Pancreas (tissue), 10 donors: Measurements from ENCODE around the gene CSNK1G1. TPM values are rescaled to one million over a fixed set of nuclear protein-coding genes. Genes with fewer than 3 reads are reported as not detected.

Source experiments
- ATAC-seq, 4 donors: fragments of 200-7000 bp; cut with Tn5 transposase; one replicate each; pipeline versions ENCODE4 v1.8.0 to v1.9.1; 2020; ENCODE audit warnings: mild to moderate bottlenecking in 4 of 4, moderate library complexity in 4 of 4
- DNase-seq, 6 donors: peaks; one replicate each; pipeline ENCODE4 v3.0.0-alpha.2; 2020
- FAIRE-seq: peaks from 2 replicates; lab custom pipeline; 2012; peaks lifted over from hg19 to GRCh38; lab: Jason Lieb, UNC
- H3K27ac ChIP-seq, 4 donors: fragments of 200-600 bp; sonication (generic); 1 replicate in 3 of 4; 2 replicates in 1 of 4; pipeline versions ENCODE4 v1.5.0 to v1.8.0; 2020
- H3K27me3 ChIP-seq, 4 donors: fragments of 200-600 bp; one replicate each; pipeline ENCODE4 v1.8.0; 2021
- H3K36me3 ChIP-seq, 3 donors: fragments of 200-600 bp; sonication (generic) in 1 of 3; one replicate each; pipeline versions ENCODE4 v1.5.0 to v1.8.0; 2020 to 2021
- H3K4me1 ChIP-seq, 3 donors: fragments of 200-600 bp; one replicate each; pipeline ENCODE4 v1.8.0; 2021
- H3K4me3 ChIP-seq, 4 donors: fragments of 200-600 bp; sonication (generic) in 2 of 4; one replicate each; pipeline versions ENCODE4 v1.5.0 to v1.8.0; 2020 to 2021
- H3K9me3 ChIP-seq, 4 donors: fragments of 200-600 bp; one replicate each; pipeline ENCODE4 v1.8.0; 2021
- WGBS, 2 donors: extraction: QIAGEN DNeasy Blood & Tissue Kit; methylation state at CpG; one replicate each; pipeline ENCODE4 v1.1.7; 2013; 5-methylcytosine and 5-hydroxymethylcytosine counted together
- intact Hi-C, 3 donors: fragments of 100-400 bp; cut with DNase I; formaldehyde crosslinking; loops; one replicate each; pipeline versions ENCODE4 v1.11.1 to v1.14.2; 2022
- polyA plus RNA-seq, 2 donors: library from polyadenylated mRNA; stranded (reverse); fragments of 200-250 nt; gene quantifications; one replicate each; pipeline ENCODE4 v1.2.3, GENCODE V29; 2013
- total RNA-seq, 6 donors: library from RNA; stranded (reverse); fragmentation: NEBNext Ultra II Directional in 4 of 6; extraction: Animal tissue kit (Norgen Biotek cat#: 25700) in 4 of 6; gene quantifications; one replicate each; pipeline versions ENCODE4 v1.2.1 to v1.2.4, GENCODE V29; 2021 to 2023
- TF ChIP-seq, protein P1 (sequence below), 4 donors: fragments of 200-600 bp; sonication (generic) in 3 of 4; IDR thresholded peaks; one replicate each; pipeline versions ENCODE4 v1.5.0 to v1.8.0; 2021; ENCODE audit warnings: antibody characterized with exemption in 4 of 4
- donor health status: healthy with polysubstance abuse.
- donor health status: DM: no; HTN: no; CAD: no; lungs with moderate emphysema.
- donor health status: DM: no; HTN: no; CAD: no.
- donor health status: control.
- donor health status: control.
- donor health status: Bipolar disorder and iron deficiency.
- donor health status: DM: yes; HTN: yes; CAD: no.
- donor health status: DM: no; HTN: no; CAD: no.
- donor health status: DM: no; HTN: no; CAD: no.
- donor health status: DM: yes; HTN: yes; CAD: no.

CSNK1G1 gene
- total and polyA plus RNA-seq, 8 donors: 2.4 to 12.1 (median 7.0) TPM

DNA sequence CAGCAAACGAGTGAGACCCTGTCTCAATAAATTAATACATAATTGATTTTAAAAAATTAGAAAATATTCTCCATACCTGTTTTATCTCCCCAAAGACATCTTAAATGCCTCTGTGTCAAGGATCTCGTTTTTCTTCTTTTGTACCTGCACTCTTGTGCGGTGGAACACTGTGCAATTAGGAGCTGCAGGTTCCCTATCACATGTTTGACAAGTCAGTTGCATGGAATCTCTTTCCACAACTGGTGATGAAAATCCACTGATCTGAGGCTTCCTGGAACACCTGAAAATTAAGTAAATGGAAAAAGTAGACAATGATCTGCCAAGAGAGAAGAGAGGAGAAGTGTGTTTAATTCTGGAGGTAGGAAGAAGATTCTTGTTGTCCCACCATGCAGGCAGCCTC, 207.4 kb downstream of the CSNK1G1 start:
- H3K27me3 ChIP-seq: no peaks in the 10 kb centered on the region
- FAIRE-seq (no peak), DNase-seq (no peak), ATAC-seq (no peak)
- TF ChIP-seq, protein P1, sequence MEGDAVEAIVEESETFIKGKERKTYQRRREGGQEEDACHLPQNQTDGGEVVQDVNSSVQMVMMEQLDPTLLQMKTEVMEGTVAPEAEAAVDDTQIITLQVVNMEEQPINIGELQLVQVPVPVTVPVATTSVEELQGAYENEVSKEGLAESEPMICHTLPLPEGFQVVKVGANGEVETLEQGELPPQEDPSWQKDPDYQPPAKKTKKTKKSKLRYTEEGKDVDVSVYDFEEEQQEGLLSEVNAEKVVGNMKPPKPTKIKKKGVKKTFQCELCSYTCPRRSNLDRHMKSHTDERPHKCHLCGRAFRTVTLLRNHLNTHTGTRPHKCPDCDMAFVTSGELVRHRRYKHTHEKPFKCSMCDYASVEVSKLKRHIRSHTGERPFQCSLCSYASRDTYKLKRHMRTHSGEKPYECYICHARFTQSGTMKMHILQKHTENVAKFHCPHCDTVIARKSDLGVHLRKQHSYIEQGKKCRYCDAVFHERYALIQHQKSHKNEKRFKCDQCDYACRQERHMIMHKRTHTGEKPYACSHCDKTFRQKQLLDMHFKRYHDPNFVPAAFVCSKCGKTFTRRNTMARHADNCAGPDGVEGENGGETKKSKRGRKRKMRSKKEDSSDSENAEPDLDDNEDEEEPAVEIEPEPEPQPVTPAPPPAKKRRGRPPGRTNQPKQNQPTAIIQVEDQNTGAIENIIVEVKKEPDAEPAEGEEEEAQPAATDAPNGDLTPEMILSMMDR (IDR thresholded peaks at IDR 0.05): no peak
- no peak overlapping the region for H3K4me3 ChIP-seq
- peaks cover 0 to 11% (median 4%) of the 10 kb centered on the region in 3 donors for H3K4me1 ChIP-seq
- no peaks in the 10 kb centered on the region for H3K9me3 ChIP-seq
- WGBS, 2 donors: 68 to 77% methylated on average over 3 of the region's 3 CpGs
- H3K36me3 ChIP-seq: peaks cover 0 to 8% (median 0%) of the 10 kb centered on the region in 3 donors
- intact Hi-C loops: no loop called here
- no peak overlapping the region for H3K27ac ChIP-seq

DNA sequence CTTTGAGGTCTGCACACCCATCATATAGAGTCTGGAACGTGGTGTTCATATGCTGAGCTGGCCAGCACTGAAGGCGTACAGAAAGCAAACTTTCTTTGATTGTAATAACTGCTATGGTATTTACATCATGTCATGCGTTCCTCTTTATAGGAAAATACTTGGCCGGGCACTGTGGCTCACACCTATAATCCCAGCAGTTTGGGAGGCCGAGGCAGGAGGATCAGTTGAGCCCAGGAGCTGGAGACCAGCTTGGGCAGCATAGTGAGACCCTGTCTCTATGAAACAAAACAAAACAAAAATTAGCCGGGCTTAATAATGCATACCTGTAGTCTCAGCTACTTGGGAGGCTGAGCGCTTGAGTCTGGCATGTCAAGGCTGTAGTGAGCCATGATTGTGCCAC, 207.8 kb downstream of the CSNK1G1 start:
- H3K36me3 ChIP-seq: peaks cover 0 to 9% (median 0%) of the 10 kb centered on the region in 3 donors
- H3K27ac ChIP-seq: no peak overlapping the region
- DNase-seq (no peak), FAIRE-seq (no peak), ATAC-seq (no peak)
- no peaks in the 10 kb centered on the region for H3K9me3 ChIP-seq
- intact Hi-C loops: no loop called here
- H3K4me1 ChIP-seq: peaks cover 0 to 9% (median 4%) of the 10 kb centered on the region in 3 donors
- WGBS, 2 donors: 76 to 84% methylated on average over 7 of the region's 7 CpGs
- H3K4me3 ChIP-seq: no peak overlapping the region
- no peaks in the 10 kb centered on the region for H3K27me3 ChIP-seq
- TF ChIP-seq, protein P1 (IDR thresholded peaks at IDR 0.05): no peak

DNA sequence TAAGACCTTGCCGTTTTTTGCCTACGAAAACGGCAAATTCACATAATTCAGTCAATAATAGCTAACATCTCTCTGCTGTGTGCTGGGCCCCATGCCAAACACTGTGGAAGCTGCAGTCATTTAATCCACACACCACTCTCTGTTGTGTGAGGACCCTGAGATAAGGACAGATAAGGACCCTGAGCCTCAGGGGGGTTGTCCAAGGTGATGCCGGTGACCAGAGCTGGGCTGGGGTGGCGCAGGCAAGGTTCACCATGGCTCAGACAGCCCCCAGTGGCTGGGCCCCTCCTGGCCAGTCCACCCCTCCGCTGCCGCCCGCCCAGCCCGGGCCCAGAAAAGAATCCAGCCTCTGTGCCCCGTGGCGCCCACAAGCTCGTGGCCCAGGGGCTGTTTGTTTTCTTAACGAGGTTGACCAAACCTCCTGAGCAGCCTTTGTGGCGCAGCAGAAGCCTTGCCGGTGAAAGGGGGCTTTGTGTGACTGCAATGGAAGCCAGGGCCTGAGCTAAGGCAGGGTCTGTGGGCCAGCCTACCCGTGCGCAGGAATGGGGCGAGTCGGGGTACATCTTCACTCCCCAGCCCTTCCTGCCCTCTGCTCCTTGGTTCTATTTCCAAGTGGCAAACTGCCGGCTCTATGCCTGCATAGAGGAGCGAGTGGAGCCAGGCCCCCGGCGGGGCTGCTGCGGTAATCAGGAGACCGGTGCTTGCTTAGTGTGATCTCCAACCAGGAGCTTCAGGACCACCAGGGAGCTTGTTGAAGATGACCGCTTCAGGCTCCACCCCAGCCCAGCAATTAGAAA, 208.9 kb downstream of the CSNK1G1 start:
- H3K9me3 ChIP-seq: no peaks in the 10 kb centered on the region
- H3K36me3 ChIP-seq: peaks cover 0 to 9% (median 0%) of the 10 kb centered on the region in 3 donors
- H3K4me3 ChIP-seq: no peak overlapping the region
- no peaks in the 10 kb centered on the region for H3K27me3 ChIP-seq
- 75 to 79% methylated on average over 26 of the region's 26 CpGs for WGBS, 2 donors
- TF ChIP-seq, protein P1 (IDR thresholded peaks at IDR 0.05): no peak
- intact Hi-C loops: no loop called here
- ATAC-seq: no peak
- no peak overlapping the region for H3K27ac ChIP-seq
- H3K4me1 ChIP-seq: peaks cover 0 to under 1% (median 0%) of the 10 kb centered on the region in 3 donors
- DNase-seq: no peak
- FAIRE-seq: no peak

DNA sequence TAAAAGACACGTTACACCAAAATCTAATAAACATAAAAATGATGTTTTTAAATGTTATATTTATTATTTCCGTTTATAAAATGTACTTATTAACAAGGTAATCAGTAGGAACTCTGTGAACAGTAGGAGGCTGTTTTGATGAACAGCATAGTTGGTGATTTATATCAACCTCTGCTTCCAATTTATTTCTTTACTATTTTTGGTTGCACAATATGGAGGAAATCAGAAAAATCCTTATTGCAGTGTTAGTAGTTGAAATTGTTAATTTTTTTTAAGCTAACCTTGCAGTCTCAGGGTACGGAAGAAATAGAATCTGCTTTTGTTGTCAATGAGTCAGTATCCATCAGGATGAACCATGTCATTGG, 209.5 kb downstream of the CSNK1G1 start:
- TF ChIP-seq, protein P1 (IDR thresholded peaks at IDR 0.05): no peak

DNA sequence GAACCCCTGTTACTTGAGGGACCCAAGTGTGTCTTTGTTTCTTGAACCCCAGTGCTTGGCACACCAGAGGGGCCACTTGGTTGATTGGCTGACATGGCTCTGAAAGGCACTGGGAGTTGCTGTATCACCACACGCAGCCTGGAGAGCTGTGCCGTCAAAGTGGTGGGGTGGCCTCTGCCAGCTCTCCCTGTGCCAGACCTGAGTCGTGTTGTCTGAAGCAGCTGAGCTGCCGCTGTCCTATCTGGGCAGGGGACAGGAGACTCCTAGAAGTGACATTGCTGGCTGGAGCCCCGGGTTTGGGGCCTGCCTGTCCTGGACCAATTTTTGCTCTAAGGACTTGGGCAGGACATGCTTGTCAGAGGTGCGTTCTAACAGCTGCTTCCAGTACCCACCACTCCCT, 209.9 kb downstream of the CSNK1G1 start:
- no peak for ATAC-seq
- 76 to 78% methylated on average over 6 of the region's 6 CpGs for WGBS, 2 donors

More for the DNA sequence above, 209.5 kb downstream of the CSNK1G1 start:
- WGBS, 2 donors: 89 to 90% methylated on average over 3 of the region's 3 CpGs
- FAIRE-seq: no peak
- no peak overlapping the region for H3K27ac ChIP-seq
- H3K27me3 ChIP-seq: no peaks in the 10 kb centered on the region
- no peaks in the 10 kb centered on the region for H3K4me1 ChIP-seq
- H3K9me3 ChIP-seq: no peaks in the 10 kb centered on the region
- no peak for DNase-seq
- ATAC-seq: no peak
- H3K36me3 ChIP-seq: peaks cover 0 to 9% (median 0%) of the 10 kb centered on the region in 3 donors
- intact Hi-C loops: no loop called here
- no peak overlapping the region for H3K4me3 ChIP-seq

More for the DNA sequence above, 209.9 kb downstream of the CSNK1G1 start:
- TF ChIP-seq, protein P1 (IDR thresholded peaks at IDR 0.05): no peak
- Histone ChIP-seq H3K9me3 (no peaks in the 10 kb centered on the region), H3K27ac (no peak overlapping the region), H3K4me3 (no peak overlapping the region), H3K36me3 (peaks cover 0 to 9% (median 0%) of the 10 kb centered on the region in 3 donors), H3K27me3 (no peaks in the 10 kb centered on the region), H3K4me1 (no peaks in the 10 kb centered on the region)
- no peak for FAIRE-seq
- intact Hi-C loops: no loop called here
- DNase-seq: no peak
